Measurements from ENCODE around the gene LDHAL6B. TPM values are rescaled to one million over a fixed set of nuclear protein-coding genes. Genes with fewer than 3 reads are reported as not detected.

Gene LDHAL6B
- total RNA-seq, 6 experiments from 2014 or later: not detected

DNA sequence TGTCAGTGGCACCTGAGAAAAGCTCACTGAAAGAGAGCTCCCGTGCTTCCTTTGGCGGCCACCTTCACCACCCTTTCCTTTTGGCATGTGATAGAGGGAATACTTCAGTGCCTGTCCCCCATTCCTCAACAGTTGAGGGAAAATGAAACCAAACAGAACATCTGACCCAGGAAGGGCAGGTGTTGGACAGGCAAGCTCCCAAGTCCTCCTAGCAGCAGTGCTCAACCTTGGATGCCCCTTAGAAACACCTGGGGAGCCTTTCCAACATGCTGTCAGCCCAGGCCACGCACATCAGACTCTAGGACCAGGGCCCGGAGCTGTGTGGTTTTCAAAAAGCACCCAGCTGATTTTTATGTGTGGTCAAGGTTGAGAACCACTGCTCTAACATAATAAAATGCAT lies 22.4 kb downstream of the LDHAL6B start:
- DNase-seq: no peak
- no peaks in the 10 kb centered on the region for H3K27me3 ChIP-seq
- TF ChIP-seq, protein P1, sequence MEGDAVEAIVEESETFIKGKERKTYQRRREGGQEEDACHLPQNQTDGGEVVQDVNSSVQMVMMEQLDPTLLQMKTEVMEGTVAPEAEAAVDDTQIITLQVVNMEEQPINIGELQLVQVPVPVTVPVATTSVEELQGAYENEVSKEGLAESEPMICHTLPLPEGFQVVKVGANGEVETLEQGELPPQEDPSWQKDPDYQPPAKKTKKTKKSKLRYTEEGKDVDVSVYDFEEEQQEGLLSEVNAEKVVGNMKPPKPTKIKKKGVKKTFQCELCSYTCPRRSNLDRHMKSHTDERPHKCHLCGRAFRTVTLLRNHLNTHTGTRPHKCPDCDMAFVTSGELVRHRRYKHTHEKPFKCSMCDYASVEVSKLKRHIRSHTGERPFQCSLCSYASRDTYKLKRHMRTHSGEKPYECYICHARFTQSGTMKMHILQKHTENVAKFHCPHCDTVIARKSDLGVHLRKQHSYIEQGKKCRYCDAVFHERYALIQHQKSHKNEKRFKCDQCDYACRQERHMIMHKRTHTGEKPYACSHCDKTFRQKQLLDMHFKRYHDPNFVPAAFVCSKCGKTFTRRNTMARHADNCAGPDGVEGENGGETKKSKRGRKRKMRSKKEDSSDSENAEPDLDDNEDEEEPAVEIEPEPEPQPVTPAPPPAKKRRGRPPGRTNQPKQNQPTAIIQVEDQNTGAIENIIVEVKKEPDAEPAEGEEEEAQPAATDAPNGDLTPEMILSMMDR (IDR thresholded peaks at IDR 0.05): no peak
- TF ChIP-seq POLR2A (IDR thresholded peaks at IDR 0.05): no peak
- no peak overlapping the region for H3K27ac ChIP-seq
- peaks cover 0 to 5% (median 2%) of the 10 kb centered on the region in 4 donors for H3K36me3 ChIP-seq
- H3K9me3 ChIP-seq: no peaks in the 10 kb centered on the region
- no peak for ATAC-seq
- intact Hi-C loops (cut with DNase I): no loop called here
- H3K4me1 ChIP-seq: no peaks in the 10 kb centered on the region
- 95% methylated on average over 2 of the region's 4 CpGs for WGBS (ENCODE audit: insufficient coverage, low coverage, low lambda C conversion rate, missing lambda C conversion rate)
- no peak overlapping the region for H3K4me3 ChIP-seq

DNA sequence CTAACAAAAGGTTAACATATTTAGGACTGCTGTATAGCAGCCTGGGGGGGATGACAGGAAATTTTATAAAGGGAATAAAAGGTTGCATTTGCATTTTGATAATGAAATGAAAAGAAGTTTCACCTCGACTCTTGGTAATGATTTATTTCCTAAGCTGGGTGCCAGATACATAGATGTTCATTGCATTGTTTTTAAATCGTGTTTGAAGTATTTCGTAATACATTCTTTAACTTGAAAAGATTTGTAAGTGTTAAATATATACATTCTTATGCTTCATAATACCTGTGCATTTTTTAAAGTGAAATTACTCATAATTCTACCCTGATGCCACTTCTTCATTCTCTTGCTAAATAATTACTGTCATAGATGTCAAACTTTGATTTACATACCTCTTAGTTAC lies 22.8 kb downstream of the LDHAL6B start:
- DNase-seq (no peak), ATAC-seq (no peak)
- Histone ChIP-seq H3K4me1 (no peaks in the 10 kb centered on the region), H3K27ac (no peak overlapping the region), H3K9me3 (no peaks in the 10 kb centered on the region), H3K36me3 (peaks cover 0 to 3% (median under 1%) of the 10 kb centered on the region in 4 donors), H3K27me3 (no peaks in the 10 kb centered on the region), H3K4me3 (no peak overlapping the region)
- intact Hi-C loops (cut with DNase I): no loop called here
- TF ChIP-seq POLR2A (IDR thresholded peaks at IDR 0.05): no peak
- TF ChIP-seq, protein P1 (IDR thresholded peaks at IDR 0.05): no peak
- WGBS (ENCODE audit: insufficient coverage, low coverage, low lambda C conversion rate, missing lambda C conversion rate): 68% methylated on average over 3 of the region's 3 CpGs

DNA sequence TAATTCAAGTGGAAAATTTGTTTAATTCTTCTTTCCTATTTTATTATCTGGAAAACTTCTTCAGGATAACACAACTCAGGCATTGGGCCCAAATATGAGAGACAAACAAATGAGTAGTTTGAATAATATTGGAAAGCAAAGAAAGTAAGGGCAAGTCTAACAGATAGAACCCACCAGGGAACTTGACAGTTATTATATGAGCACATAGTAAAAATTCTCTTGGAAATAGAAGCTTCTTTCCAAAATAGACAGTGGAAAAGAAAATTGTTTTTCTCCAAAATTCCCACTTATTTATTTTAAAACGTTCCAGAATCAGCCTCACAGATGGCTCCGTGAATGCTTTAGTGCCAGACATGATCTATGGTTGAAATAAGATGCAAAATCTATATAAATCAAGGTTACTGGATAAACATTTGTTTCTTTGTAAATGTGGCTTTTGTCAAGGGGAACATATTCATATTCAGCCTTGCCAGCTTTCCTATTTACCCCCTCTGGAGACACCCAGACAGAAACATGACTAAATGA lies 23.9 kb downstream of the LDHAL6B start:
- no peak for DNase-seq
- intact Hi-C loops (cut with DNase I): no loop called here
- H3K9me3 ChIP-seq: no peaks in the 10 kb centered on the region
- no peaks in the 10 kb centered on the region for H3K27me3 ChIP-seq
- no peak overlapping the region for H3K4me3 ChIP-seq
- no peak for ATAC-seq
- no peak overlapping the region for H3K27ac ChIP-seq
- no peak for TF ChIP-seq POLR2A (IDR thresholded peaks at IDR 0.05)
- TF ChIP-seq, protein P1 (IDR thresholded peaks at IDR 0.05): no peak
- no peaks in the 10 kb centered on the region for H3K4me1 ChIP-seq
- WGBS (ENCODE audit: insufficient coverage, low coverage, low lambda C conversion rate, missing lambda C conversion rate): 84% methylated on average over 2 of the region's 2 CpGs
- peaks cover 0 to 3% (median 0%) of the 10 kb centered on the region in 4 donors for H3K36me3 ChIP-seq

DNA sequence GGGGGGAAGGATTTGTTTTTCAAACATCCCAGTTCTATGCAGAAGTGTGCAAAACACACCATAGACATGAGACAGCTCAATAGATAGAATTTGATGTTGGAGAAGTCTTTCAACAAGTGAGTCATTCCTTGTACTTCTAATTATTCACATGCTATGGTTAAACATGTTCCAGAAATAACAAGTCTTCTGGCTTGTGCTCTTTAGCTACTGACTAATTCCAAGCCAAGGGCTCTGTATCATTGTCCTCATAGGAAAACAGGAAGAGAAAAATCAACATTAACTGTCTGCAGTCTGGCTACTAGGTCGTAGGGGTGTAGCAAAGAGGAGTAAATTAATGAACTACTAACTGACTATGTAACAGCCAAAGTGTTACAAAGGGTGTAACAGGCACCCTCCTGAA lies 25.8 kb downstream of the LDHAL6B start:
- H3K4me3 ChIP-seq: no peak overlapping the region
- peaks cover 0 to 2% (median 0%) of the 10 kb centered on the region in 4 donors for H3K36me3 ChIP-seq
- DNase-seq (no peak), ATAC-seq (peak in 1 of 4 donors; percentile 46)
- H3K9me3 ChIP-seq: no peaks in the 10 kb centered on the region
- TF ChIP-seq POLR2A (IDR thresholded peaks at IDR 0.05): no peak
- intact Hi-C loops (cut with DNase I): no loop called here
- 31% methylated on average over 1 of the region's 1 CpG for WGBS (ENCODE audit: insufficient coverage, low coverage, low lambda C conversion rate, missing lambda C conversion rate)
- H3K4me1 ChIP-seq: no peaks in the 10 kb centered on the region
- H3K27ac ChIP-seq: no peak overlapping the region
- H3K27me3 ChIP-seq: no peaks in the 10 kb centered on the region

DNA sequence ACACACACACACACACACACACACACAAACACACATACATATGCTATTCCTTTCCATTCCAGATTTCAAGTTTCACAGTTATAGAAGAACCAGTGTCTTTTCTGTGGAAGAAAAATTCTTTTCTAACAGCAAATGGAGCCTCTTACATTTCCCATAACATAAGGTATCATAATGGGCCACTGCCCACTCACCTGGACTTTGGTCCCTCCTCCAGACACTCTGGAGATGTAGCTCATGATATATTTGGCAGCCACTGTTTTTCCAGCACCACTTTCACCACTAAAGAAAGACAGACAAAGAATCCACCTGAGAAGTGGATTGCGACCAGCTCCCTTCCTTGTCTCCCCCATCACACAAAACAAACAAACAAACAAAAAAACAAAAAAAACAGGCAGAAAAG lies 29.8 kb downstream of the LDHAL6B start:
- ATAC-seq (peak in 1 of 4 donors; percentile 24), DNase-seq (no peak)
- Histone ChIP-seq H3K4me3 (no peak overlapping the region), H3K27ac (no peak overlapping the region), H3K36me3 (no peaks in the 10 kb centered on the region), H3K9me3 (no peaks in the 10 kb centered on the region), H3K4me1 (no peaks in the 10 kb centered on the region), H3K27me3 (no peaks in the 10 kb centered on the region)
- TF ChIP-seq, protein P1 (IDR thresholded peaks at IDR 0.05): no peak
- TF ChIP-seq POLR2A (IDR thresholded peaks at IDR 0.05): no peak
- intact Hi-C loops (cut with DNase I): no loop called here
- 100% methylated on average over 1 of the region's 1 CpG for WGBS (ENCODE audit: insufficient coverage, low coverage, low lambda C conversion rate, missing lambda C conversion rate)
